Keratinocyte (primary cell): ENCODE results near the gene PDIA2.

Experiments used
- EZH2 ChIP-seq: IDR thresholded peaks from one replicate; pipeline ENCODE4 v1.6.1; 2012; ENCODE audit warnings: inconsistent platforms, mild to moderate bottlenecking, low read length, moderate library complexity
- TF ChIP-seq, protein P1 (sequence below), 3 experiments: IDR thresholded peaks in 1 of 3; conservative IDR thresholded peaks in 1 of 3; optimal IDR thresholded peaks in 1 of 3; 2 replicates in 2 of 3; 3 replicates in 1 of 3; pipeline versions ENCODE3 to v1.5.1; 2011; ENCODE audit warnings: low read length in 3 of 3, mild to moderate bottlenecking in 3 of 3, moderate library complexity in 2 of 3, control low read depth in 1 of 3, inconsistent platforms in 1 of 3; ENCODE audit not compliant: insufficient read depth in 2 of 3; ENCODE audit errors: extremely low read depth in 1 of 3

DNA sequence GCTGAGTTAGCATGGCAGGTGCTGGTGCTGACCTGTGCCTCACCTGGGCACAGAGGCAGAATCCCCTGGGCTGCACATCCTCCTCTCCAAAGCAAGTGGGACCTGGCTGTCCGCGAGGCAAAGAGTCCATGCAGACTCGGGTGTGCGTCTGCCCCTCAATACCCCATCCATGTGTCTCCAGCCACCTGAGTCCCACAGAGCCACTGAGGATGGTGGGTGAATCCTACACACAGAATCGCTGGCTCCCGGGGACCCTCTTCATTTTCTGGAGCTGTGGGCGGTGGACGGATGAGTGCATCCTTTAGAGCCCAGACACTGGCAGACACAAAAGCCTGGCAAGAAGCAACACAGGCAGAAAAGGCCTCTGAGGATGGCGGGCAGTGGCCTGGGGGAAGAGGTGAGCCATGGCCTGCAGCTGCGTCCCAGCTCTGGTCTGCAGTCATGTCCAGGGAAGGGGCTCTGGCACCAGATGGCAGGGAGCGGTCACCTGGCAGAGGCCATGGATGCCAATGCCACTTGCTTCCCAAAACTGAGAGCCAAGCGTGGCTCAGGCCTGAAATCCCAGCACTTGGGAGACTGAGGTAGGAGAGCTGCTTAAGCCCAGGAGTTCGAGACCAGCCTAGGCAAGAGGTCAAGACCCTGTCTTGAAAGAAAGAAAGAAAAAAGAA lies 39.6 kb downstream of the PDIA2 start:
- TF ChIP-seq, protein P1, sequence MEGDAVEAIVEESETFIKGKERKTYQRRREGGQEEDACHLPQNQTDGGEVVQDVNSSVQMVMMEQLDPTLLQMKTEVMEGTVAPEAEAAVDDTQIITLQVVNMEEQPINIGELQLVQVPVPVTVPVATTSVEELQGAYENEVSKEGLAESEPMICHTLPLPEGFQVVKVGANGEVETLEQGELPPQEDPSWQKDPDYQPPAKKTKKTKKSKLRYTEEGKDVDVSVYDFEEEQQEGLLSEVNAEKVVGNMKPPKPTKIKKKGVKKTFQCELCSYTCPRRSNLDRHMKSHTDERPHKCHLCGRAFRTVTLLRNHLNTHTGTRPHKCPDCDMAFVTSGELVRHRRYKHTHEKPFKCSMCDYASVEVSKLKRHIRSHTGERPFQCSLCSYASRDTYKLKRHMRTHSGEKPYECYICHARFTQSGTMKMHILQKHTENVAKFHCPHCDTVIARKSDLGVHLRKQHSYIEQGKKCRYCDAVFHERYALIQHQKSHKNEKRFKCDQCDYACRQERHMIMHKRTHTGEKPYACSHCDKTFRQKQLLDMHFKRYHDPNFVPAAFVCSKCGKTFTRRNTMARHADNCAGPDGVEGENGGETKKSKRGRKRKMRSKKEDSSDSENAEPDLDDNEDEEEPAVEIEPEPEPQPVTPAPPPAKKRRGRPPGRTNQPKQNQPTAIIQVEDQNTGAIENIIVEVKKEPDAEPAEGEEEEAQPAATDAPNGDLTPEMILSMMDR (optimal IDR thresholded peaks at IDR 0.05 in 1 of 3, IDR thresholded peaks at IDR 0.05 in 1 of 3, conservative IDR thresholded peaks at IDR 0.05 in 1 of 3; ENCODE audit: extremely low read depth in 1 of 3, insufficient read depth in 2 of 3, low read length in 3 of 3) = no peak
- TF ChIP-seq EZH2 = no peak
